NCI-H446 (cell line): ENCODE results near the gene GREM2.

ENCODE experiments used
- DNase-seq, 2 experiments: peaks; one replicate each; lab custom pipeline; 2025; lab: John Stamatoyannopoulos, UW

GREM2 gene

DNA sequence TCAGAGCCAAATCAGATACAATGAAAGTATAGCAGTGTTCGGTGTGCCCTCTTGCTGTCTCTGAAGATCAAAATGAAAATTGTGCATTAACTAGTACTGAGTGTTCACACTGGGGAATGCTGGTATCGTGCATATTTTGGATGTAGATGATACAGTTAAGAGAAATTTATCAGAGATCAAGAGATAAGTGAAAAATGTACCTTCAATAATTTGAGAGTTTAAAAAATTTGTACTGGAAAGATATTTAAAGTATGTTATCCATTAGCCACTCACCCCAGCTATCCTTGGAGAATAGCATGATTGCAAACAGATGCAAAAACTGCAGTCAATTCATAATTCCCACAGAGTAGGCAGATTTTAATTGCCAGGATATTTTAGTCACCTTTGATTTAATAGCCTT, 56.4 kb downstream of the GREM2 start:
- no peak for DNase-seq

DNA sequence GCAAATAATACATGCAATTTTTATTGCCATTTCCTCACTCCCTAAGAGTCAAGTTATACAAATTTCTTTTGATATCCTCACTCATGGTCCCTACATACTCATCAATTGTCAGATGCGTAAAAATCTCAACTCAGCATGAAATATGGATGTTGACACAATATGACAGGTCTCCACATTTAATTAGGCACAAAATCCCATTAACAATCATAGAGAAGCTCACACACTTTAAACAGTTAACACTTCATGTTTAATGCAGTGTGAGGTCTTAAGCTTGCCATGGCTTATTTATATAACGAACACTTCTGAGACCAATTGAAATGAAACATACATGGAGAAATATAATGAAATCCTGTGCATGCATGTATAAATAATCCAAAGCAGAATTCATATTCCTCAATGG, 58.6 kb downstream of the GREM2 start:
- no peak for DNase-seq

DNA sequence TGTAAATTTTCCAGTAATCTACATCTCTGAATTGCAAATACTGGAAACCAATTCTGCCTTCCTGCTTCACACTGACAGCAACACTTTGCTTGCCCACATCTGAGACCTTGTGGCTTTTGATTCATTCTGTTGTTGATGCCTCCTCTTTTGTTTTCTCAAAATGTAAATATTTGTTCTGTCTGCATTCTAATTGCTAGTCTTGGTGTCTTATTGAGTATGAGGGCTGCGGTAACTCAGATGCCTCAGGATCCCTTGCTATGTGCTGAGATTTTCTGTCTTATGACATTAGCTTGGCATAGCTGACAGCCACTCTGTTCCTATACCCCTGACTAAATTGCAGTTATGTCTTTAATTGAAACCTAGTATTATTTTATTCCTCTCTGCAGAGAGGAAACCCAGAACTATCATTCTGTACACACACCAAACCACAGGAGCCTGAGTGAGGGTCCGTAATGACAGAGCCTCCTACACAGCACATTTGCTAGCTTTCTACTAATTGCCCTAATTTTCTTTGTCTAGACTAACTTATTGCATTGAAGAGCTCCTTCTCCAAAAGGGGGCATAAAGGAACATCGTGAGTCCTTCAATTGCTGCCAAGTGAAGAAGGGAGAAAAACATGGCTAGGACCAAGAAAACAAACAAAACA, 72.1 kb downstream of the GREM2 start:
- DNase-seq, result no peak

DNA sequence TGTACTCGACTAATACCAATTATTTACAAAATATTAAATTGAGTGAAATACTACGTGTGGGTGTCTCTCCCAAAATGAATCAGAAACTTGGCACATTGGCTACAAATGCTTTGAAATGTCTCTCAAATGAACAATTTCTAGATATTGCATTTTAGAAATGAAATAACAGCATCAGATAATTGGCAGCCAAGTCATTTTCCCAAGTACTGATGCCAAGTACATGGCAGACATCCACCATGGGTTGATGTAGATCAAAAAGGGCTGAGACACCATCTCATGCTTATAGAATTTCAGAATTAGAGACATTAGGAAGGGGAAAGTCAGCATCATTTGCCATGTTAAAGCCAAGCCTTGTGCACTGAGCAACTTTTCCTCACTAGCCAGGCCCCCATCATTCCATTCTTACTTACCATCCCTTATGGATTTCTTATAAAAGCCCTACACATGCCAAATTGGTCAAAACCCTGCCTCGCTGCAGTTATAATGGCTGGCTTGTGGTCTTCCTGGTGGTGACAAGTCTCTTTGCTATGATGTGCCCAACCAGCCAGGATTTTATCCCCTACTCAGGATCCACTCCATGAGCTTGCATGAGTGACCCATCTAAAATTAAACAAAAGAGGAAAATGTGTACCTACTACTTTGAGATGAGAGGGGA, 73.1 kb downstream of the GREM2 start:
- DNase-seq, result no peak

DNA sequence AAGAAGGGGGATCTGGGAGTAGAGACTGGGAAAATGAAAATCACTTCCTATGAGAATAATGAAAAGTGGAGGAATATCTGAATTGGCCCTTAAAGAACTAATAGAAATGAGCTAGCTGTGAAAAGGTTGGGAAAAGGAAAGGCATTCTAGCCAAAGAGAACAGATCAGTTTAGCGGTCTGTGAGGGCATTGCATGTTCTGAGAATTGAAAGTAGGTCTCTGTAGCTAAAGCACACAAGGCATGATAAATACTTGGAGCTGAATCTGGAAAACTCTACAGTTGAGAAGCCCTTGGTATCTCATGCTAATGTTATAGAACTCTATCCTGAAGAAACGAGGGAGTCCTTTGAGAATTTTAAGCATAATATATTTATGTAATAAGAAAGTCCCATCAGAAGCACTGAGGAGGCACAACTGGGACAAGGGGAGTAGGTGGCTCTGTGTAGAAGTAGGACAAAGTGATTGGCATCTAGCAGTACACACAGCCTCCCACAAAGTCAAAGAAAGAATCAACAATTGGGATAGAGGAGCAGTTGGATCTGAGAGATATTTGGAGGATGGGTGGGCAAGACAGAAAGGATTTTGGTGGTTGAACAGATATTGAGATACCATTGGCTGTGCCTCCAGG, 78.7 kb downstream of the GREM2 start:
- DNase-seq, result no peak

DNA sequence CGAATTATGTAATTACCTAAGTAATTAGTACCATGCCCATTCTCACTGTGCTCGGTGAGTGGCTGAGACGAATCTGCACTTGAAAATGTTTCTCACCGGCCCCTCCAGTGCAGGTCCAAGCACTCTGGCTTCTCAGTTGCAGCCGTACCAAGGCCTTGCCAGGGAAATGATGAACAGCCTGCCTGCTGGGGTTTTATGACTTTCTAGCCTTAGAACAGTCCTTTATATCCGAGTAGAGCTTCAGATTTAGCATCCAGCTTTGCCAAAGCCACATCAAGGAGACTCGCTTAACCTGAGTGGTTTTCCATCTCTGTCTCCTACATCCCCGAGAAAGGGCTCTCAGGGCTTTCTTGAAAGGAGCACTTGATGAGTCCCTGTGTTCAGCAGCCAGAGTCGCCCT, 83.4 kb downstream of the GREM2 start:
- DNase-seq, result no peak

DNA sequence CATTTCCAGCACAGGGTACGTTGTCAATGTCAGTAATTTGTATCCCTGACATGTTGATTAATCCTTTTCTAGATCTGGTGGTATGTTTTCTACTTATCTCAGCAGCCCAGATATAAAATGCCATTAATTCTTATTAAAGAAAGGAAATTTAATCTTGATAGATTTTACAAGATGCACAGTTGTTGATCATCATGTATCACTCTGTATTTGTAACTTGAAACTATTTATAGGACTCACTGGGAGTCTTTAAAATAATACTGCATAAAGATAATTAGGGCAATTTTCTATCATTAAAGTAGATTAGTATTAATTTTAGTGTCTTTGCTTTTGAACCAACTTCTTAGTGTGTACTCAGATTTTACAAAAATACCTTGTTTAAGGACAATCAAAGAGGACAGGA, 84.9 kb downstream of the GREM2 start:
- DNase-seq, result no peak

DNA sequence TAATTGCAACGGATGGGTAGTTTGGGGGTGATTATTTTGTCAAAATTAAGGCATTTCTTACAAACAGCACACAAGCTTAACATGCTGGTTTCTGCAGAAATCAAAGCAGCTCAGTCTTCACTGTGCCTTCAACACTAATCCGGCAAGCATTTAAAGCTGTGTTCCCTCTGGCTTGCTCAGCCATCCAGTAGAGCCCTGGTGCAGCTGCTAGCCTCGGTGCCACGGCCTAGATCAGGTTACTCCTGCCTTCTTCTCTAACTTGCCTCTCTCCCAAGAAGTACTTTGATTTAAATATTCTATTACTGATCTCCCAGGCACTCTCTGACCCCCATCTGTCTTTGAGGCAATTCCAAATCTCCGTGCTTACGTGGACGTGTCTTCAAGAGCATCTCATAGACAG, 85.6 kb downstream of the GREM2 start:
- DNase-seq, result no peak

DNA sequence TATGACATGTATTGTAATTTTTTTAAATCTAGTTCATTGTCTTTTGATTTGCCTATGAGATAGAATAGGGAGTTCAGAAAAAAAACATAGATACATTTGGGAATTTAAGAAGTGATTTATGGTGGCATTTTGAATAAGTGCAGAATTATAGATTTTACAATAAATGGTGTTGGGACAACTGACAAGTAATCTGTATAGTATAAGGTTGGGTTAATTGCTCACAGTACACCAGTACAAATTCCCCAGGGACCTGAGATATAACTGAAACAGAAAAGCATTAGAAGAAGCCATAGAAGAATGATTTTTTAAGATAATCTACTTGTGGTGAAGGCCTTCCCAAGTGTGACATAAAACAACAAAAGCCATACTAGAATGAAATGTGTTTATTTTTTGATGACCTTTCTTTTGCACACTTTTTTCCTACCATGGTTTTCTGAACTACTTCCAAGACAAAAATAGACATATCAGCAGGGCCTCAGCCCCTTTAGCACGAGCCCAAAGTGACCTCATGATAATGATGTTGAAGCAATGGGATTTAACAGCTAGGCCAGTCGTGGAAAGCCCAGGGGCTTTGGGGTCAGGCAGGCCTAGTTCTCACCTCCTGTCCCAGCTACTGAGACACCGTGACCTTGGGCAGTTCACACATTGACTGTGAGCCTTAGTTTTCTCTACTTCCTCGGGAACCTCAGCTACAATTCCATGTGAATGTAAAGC, 87.4 kb downstream of the GREM2 start:
- DNase-seq, result no peak

DNA sequence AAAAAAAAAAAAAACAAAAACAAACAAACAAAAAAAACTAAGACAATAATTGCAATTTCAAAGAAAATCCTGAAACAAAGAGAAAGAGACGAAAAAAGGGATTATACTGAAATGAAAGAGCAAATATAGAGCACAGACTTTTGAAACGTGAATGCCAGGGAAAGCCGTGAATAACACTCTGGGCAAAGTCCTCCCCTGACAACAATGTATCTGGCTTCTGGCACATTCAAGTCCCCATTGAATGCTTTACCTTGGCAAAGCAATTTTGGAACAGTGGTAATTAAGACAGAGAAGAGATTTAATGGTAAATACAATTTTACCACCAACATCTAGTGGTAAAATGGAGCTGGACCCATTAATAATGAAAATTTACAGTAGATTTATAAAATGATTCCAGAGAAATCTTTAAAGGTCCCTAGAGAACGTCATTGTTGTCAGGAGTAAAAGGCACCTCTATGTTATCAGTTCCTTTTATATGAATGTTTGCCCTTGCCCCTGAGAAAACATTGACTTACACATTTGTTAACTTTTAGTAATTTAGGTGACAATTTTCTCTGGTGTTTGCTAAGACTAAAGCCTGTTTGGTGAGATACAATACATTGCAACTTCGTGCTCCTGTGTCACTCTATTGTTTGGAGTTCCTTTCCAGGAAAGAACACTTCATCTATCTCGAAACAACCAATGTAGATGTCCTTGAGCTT, 89.7 kb downstream of the GREM2 start:
- no peak for DNase-seq

DNA sequence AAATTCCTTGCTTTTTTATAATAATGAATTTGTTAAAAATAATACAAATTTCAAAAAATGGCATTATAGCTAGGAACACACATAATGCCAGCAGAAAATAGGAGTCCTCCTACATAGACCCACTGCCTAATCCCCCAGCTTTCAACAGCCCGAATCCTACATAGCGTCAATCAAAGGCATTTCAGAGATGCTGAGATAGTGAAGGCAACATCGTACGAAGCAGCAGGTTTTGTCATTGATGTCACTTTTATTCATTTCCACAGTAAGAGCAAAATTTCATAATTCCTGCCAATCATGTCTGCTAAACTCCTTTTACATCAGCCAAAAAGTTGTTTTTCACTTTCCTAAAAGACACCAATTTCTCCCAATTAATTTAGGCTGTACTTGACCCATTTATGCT, 94.1 kb downstream of the GREM2 start:
- DNase-seq, result no peak

DNA sequence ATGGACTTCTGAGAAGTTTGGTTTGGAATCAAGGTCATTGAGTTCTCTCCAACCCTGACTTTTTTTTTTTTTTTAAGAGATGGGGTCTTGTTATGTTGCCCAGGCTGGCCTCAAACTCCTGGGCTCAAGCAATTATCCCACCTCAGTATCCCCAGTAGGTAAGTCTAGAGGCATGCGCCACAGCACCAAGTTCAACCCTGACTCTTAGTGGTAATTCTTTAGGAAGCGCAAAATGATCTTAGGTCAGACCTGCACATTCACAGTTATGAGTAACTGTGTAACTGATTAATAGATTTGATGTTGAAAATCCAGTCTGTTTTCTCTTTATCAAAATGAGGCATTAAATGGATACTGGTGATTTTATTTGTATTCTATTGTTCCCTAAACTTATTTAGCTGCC, 95.9 kb downstream of the GREM2 start:
- no peak for DNase-seq

DNA sequence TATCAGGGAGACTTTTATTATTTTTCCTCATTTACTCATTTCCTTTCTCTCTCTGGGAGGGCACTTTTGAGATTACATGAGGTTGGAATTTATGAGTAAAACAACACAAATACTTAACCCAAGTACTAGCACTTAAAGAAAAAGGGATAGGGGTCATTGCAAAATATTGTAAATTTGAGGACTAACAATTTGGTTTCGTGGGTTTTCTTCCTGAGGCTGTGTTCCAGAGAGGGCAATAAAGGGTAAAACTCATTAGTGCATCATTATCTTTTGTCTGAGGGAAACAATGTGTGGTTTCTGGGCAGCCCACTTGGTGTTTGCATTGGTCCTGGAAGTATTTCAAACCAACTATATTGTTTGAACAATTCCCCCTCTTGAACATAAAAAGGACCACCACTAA, 96.5 kb downstream of the GREM2 start:
- DNase-seq, result no peak

DNA sequence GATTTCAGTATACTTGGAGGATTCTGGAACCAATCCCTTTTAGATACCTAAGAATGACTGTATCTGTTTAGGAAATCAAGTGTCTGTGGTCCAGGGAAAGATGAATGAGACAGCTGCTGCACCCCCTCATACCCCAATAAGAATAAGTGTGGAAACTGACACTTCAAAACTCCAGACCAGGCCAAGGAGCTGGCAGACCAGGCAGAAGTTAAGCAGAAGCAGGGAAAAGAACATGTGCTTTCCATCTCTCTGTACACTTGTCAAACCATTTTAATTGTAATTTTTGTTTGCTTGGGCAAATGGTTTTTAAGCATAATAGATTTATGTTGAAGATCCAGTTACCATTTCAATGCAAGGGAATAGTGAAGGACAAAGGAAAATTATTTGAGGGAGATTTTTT, 100.2 kb downstream of the GREM2 start:
- no peak for DNase-seq

DNA sequence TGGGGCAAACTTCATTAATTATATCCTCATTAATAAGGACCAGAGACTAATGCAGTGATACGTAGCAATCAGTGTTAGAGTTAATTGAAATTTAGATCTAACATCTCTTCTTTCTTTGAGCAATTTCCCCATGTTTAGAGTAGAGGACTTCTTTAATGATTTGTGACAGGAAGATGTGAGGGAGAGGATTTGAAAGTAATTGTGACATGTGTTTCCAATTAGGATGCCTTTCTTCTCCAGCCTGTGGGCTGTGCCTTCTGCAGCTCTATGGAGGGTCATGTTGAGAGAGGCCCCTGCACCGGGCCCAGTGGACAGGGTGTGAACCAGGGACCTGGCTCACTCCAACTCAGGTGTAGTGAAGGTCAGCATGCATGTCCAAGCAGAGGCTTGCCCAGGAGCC, 103.0 kb downstream of the GREM2 start:
- no peak for DNase-seq

DNA sequence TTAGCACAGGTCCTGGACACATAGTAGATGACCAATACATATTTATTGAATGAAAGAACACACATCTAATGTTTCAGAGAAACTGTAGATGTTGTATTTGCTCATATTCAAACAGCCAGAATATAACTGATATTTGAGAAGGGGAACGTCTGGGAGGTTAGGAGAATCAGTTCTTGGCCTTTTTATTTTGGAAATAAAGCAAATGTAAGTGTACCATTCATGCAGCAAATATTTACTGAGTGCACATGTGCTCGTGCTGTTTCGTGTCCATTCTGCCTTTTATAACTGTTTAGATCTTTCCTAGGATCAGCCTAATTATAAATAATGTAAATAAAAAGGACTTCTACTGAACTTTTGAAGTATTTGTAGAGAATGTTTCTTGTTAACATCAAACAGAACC, 103.8 kb downstream of the GREM2 start:
- no peak for DNase-seq

DNA sequence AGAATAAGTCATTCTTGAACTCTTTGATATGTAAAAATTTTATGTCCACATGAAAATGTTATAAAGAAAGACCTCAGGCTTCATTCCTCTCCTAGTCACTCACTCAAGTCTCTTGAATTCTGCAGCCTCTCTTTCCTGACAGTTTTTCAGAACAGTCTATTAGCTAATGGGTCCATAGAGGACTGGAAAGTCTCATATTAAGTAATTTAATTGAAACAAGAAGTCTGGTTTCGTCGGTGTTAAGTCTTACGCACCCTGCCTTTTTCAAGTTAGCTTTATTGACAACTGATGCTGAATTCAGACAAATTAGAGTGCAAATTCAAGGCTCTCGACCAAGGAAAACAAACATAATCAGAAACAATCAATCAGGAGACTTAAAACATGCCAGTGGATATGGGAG, 105.8 kb downstream of the GREM2 start:
- no peak for DNase-seq

DNA sequence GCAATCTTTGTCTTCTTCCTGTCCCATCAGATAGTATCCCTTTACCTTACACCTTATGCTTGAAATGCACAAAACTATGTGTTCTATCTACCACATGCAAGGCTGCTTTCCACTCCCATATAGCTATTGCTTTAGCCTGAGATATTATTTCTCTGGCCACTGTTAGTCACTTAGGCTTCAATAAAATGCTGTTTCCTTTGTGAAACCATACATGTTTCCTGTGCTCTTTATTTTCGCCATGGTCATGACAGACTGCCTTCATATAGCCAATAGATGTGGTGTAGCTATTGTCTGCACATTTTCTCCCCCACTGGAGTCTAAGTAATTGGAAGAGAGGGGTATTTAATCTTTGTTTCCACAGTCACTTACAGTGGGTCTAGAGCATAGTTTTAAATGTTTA, 108.4 kb downstream of the GREM2 start:
- DNase-seq, result no peak

DNA sequence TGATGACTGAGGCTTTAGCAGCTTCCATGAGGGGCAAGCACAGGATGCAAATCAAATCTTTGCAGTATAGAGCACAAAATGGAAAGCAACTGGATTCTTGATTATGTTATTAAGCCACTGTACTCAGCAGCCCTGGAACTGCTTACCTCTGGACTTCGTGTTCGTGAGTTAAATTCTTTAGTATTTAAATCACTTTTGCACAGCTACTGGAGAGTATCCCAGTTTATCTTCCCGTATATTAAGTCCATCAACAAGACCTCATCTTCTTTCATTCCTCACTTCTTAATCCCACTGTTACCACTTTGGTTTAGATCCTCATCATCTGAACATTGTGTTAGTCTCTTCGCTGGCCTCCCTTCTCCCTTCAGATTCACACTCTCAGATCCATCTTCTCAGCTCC, 108.9 kb downstream of the GREM2 start:
- no peak for DNase-seq

DNA sequence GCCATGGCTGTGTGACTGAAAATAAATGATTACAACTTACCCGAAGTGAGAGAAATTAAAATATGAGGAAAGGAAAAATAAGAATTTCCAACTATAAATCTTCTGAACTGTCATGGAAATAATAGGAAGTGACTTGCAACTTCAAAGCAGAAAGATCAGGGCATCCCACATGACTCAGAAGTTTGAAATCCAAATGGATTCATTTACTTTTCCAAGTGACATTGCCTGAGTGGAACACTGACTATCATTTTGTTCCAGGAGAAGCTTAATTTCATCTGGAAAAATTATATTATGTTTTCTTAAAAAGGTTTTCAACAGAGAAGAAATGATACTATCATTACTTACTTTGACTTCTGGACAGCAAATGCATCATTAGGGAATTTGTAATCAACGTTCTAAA, 110.8 kb downstream of the GREM2 start:
- no peak for DNase-seq

DNA sequence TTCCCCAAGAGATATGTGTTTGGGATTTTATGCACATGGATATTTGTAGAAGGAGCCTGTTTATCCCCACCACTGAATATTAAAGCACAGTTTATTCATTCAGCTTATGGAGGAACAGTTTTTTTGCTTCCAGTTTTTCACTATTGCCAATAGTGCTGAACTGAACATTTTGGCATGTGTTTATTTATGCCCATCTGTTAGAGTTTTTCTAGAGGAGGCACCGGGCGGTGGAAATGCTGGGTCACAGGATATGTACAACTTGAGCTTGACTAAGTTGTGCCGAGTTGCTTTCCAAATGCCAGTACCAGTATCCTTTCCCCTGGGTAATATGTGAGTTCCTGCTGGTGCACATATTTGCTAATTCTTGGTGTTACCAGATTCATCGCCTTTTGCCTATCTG, 111.3 kb downstream of the GREM2 start:
- no peak for DNase-seq

DNA sequence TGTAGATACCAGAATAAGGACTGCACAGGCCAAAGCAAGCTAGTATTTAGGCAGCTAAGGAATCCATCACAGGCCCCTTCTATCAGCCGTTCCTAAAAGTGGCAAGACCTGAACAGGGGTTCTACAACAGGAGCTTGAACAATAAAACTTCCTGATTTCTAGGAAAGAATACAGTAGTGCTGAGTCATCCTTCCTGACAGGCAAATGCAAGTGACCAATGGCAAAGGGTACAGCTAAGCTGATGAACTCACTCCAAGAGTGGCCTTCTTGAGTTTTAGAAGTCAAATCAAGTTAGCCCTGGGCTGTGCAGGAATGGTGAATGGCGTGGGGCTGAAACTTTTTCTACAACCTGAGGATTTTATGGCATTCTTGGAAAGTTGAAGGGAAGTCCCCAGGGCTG, 112.9 kb downstream of the GREM2 start:
- no peak for DNase-seq

DNA sequence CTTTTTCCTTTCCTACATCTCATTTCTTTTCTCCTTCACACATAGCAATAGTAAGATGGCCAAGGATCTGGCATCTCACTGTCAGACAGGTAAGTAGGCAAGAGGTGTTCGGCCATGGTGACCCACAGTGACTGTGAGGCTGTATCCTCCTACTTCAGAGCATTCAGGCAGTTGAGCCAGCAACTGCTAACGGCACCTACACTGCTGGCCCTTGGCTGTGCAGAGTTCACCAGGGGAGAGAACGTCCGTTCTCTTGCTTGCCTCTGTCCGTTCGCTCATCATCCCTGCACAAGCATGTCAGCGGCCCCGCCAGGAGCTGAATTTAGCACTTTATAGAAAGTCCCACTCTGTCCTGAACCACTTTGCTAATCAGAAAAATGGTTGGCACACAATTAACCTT, 113.6 kb downstream of the GREM2 start:
- no peak for DNase-seq
